BLaER1 (cell line): ENCODE data around the gene ZNF532.
"Not testable (repeated sequence)": the region's sequence is repeated elsewhere in the genome, so short reads cannot be mapped to it uniquely, and the experiment has no call there.

ENCODE experiments used
- H3K27ac ChIP-seq: shearing (Covaris generic); formaldehyde crosslinking; 2 replicates; pipeline ENCODE4 v1.8.1; 2022
- H3K27me3 ChIP-seq: shearing (Covaris generic); formaldehyde crosslinking; 2 replicates; pipeline ENCODE4 v1.8.1; 2022
- H3K36me3 ChIP-seq: shearing (Covaris generic); formaldehyde crosslinking; 2 replicates; pipeline ENCODE4 v1.8.1; 2022
- H3K4me1 ChIP-seq: shearing (Covaris generic); formaldehyde crosslinking; 2 replicates; pipeline ENCODE4 v1.8.1; 2022
- H3K4me2 ChIP-seq: shearing (Covaris generic); formaldehyde crosslinking; 2 replicates; pipeline ENCODE4 v1.8.1; 2022
- H3K4me3 ChIP-seq: shearing (Covaris generic); formaldehyde crosslinking; 2 replicates; pipeline ENCODE4 v1.8.1; 2022
- H3K9ac ChIP-seq: shearing (Covaris generic); formaldehyde crosslinking; 2 replicates; pipeline ENCODE4 v1.8.1; 2022
- H3K9me3 ChIP-seq: shearing (Covaris generic); formaldehyde crosslinking; 2 replicates; pipeline ENCODE4 v1.8.1; 2022
- H4K20me1 ChIP-seq: shearing (Covaris generic); formaldehyde crosslinking; 2 replicates; pipeline ENCODE4 v1.8.1; 2022
- Cebpa-rat ChIP-seq: shearing (Covaris generic); IDR thresholded peaks from 2 replicates; pipeline ENCODE4 v1.8.1; 2022

Gene ZNF532

GRCh38 chr18:58828399-58829121, 36.1 kb upstream of the ZNF532 start:
- no peaks in the 10 kb centered on the region for H3K36me3 ChIP-seq
- 0 out of 2 replicates have a peak, but pooled peaks cover 9% of the 10 kb centered on the region for H3K9me3 ChIP-seq
- H3K27me3 ChIP-seq: no peaks in the 10 kb centered on the region
- no peak for TF ChIP-seq Cebpa-rat
- H3K9ac ChIP-seq: no peak overlapping the region
- H3K4me1 ChIP-seq: peaks cover 8% of the 10 kb centered on the region
- no peak overlapping the region for H3K4me3 ChIP-seq
- no peaks in the 10 kb centered on the region for H4K20me1 ChIP-seq
- H3K4me2 ChIP-seq: no peak overlapping the region
- H3K27ac ChIP-seq: no peak overlapping the region

GRCh38 chr18:58829263-58829662, 35.4 kb upstream of the ZNF532 start:
- H3K27me3 ChIP-seq: no peaks in the 10 kb centered on the region
- H3K9me3 ChIP-seq: 0 out of 2 replicates have a peak, but pooled peaks cover 9% of the 10 kb centered on the region
- no peak overlapping the region for H3K9ac ChIP-seq
- H4K20me1 ChIP-seq: no peaks in the 10 kb centered on the region
- H3K27ac ChIP-seq: no peak overlapping the region
- H3K4me2 ChIP-seq: no peak overlapping the region
- no peaks in the 10 kb centered on the region for H3K36me3 ChIP-seq
- H3K4me3 ChIP-seq: no peak overlapping the region
- H3K4me1 ChIP-seq: peaks cover 8% of the 10 kb centered on the region
- TF ChIP-seq Cebpa-rat: no peak

DNA sequence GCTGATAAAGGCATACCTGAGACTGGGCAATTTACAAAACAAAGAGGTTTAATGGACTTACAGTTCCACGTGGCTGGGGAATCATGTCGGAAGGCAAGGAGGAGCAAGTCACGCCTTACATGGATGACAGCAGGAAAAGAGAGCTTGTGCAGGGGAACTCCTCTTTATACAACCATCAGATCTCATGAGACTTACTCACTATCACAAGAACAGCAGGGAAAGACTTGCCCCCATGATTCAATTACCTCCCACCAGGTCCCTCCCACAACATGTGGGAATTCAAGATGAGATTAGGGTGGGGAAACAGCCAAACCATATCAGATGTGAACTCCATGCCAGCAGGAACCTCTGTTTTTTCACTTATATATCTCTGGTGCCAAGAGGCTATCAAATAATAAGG, 34.8 kb upstream of the ZNF532 start:
- H3K36me3 ChIP-seq, H3K4me3 ChIP-seq, H3K9ac ChIP-seq, H3K4me1 ChIP-seq, H3K27ac ChIP-seq, H3K27me3 ChIP-seq, H3K9me3 ChIP-seq, H4K20me1 ChIP-seq, H3K4me2 ChIP-seq: not testable (repeated sequence)

DNA sequence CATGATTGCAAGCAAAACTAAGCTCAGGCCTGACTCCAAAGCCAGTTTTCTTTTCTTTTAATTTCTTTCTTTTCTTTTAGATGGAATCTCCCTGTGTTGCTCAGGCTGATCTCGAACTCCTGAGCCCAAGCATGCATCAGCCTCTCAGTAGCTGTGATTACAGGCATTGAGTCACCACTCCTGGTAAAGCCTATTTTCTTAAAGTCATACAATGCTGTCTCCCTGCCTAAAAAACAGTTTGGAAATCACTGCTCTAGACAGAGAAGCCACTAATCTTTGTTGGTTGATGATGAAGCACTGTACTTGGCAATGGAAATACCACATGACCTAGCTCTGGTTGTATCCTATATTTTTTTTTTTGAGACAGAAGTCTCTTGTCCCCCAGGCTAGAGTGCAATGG, 33.1 kb upstream of the ZNF532 start:
- Histone ChIP-seq H3K4me1 (peaks cover 8% of the 10 kb centered on the region), H3K4me2 (no peak overlapping the region), H4K20me1 (no peaks in the 10 kb centered on the region), H3K4me3 (no peak overlapping the region), H3K27me3 (no peaks in the 10 kb centered on the region), H3K9me3 (0 out of 2 replicates have a peak, but pooled peaks cover 9% of the 10 kb centered on the region), H3K36me3 (no peaks in the 10 kb centered on the region), H3K27ac (no peak overlapping the region), H3K9ac (no peak overlapping the region)
- no peak for TF ChIP-seq Cebpa-rat

DNA sequence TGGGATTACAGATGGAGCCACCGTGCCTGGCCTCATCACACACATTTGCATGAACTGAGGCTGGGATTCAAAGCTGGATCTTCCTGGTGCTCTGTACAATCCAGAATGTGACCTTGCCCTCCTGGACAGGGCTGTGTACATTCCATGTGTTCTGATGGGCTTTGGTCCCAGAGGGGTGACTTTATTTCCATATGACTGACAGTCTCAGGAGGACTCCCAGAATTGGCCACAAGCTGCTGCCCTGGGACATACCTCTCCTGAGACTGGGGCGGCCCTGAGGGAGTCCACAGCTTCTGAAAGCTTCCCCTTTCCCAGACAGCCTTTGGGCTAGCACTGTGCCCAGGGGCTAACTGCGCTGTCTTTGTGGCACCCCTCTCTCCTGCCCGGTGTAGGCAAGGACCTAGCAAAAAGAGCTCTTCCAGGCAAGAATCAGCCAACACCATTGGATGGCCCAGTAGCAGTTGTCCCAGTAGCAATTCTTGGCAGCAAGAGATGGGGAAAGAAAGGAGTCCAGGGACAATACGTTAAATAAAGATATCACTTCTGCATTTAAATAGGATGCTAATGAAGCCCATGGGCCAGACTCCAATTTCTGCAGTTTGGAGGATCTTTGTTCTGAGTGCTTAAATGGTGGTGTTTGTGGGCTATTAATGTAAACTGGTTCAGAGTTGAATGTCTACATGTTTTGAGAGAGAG, 26.4 kb upstream of the ZNF532 start:
- H3K4me3 ChIP-seq: no peak overlapping the region
- no peak overlapping the region for H3K4me2 ChIP-seq
- H3K4me1 ChIP-seq: no peaks in the 10 kb centered on the region
- H3K27me3 ChIP-seq: no peaks in the 10 kb centered on the region
- H4K20me1 ChIP-seq: no peaks in the 10 kb centered on the region
- TF ChIP-seq Cebpa-rat: no peak
- no peak overlapping the region for H3K27ac ChIP-seq
- H3K9me3 ChIP-seq: no peaks in the 10 kb centered on the region
- H3K9ac ChIP-seq: no peak overlapping the region
- H3K36me3 ChIP-seq: no peaks in the 10 kb centered on the region

DNA sequence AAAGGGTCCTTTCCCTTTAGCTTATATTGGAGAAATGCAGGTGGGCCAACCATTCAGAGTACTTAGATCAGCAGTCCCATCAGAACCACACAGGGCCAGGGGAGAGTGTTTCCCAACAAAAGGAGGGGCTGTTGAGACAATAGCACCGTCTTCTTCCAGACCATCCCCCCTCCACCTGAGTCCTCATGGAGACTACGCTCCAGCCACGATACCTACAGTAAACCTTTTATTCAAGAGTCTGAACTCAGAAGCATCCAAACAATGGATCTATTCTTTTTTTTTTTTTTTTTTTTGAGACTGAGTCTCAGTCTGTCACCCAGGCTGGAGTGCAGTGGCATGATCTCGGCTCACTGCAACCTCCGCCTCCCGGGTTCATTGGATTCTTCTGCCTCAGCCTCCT, 25.7 kb upstream of the ZNF532 start:
- Histone ChIP-seq H4K20me1 (no peaks in the 10 kb centered on the region), H3K27ac (no peak overlapping the region), H3K9me3 (no peaks in the 10 kb centered on the region), H3K36me3 (no peaks in the 10 kb centered on the region), H3K27me3 (no peaks in the 10 kb centered on the region), H3K4me1 (no peaks in the 10 kb centered on the region), H3K4me2 (no peak overlapping the region), H3K9ac (no peak overlapping the region), H3K4me3 (no peak overlapping the region)
- no peak for TF ChIP-seq Cebpa-rat

GRCh38 chr18:58842978-58843687, 21.5 kb upstream of the ZNF532 start:
- no peak overlapping the region for H3K4me3 ChIP-seq
- peaks cover 12% of the 10 kb centered on the region for H3K4me1 ChIP-seq

DNA sequence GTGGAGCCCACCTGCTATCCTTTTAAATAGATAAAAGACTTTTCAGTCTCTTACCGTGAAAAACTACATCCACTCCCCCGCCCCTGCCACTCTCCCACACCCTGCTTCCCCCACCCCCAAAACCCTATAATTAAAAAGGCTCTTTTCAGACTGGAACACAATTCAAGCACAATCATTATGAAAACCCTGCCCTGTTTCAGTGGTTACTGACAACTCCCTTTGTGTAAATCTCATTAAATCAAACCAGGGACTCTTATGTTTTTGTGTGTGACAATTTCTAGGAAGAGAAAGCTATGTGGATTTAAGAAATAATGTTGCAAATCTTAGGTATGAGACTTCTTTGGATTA, 21.0 kb upstream of the ZNF532 start:
- Histone ChIP-seq H3K9ac (no peak overlapping the region), H3K9me3 (peaks cover 15% of the 10 kb centered on the region), H3K27ac (no peak overlapping the region), H3K27me3 (no peaks in the 10 kb centered on the region), H3K36me3 (no peaks in the 10 kb centered on the region), H4K20me1 (no peaks in the 10 kb centered on the region), H3K4me1 (peaks cover 14% of the 10 kb centered on the region), H3K4me3 (no peak overlapping the region), H3K4me2 (no peak overlapping the region)
- no peak for TF ChIP-seq Cebpa-rat

More at GRCh38 chr18:58842978-58843687, 21.5 kb upstream of the ZNF532 start:
- Histone ChIP-seq H3K36me3 (no peaks in the 10 kb centered on the region), H4K20me1 (no peaks in the 10 kb centered on the region), H3K27ac (no peak overlapping the region), H3K4me2 (no peak overlapping the region), H3K27me3 (no peaks in the 10 kb centered on the region), H3K9ac (no peak overlapping the region), H3K9me3 (peaks cover 12% of the 10 kb centered on the region)
- TF ChIP-seq Cebpa-rat: no peak

GRCh38 chr18:58844871-58845270, 19.8 kb upstream of the ZNF532 start:
- H3K27me3 ChIP-seq: no peaks in the 10 kb centered on the region
- H3K27ac ChIP-seq: no peak overlapping the region
- peaks cover 15% of the 10 kb centered on the region for H3K9me3 ChIP-seq
- TF ChIP-seq Cebpa-rat: no peak
- H3K4me2 ChIP-seq: no peak overlapping the region
- H4K20me1 ChIP-seq: no peaks in the 10 kb centered on the region
- H3K4me1 ChIP-seq: peaks cover 14% of the 10 kb centered on the region
- no peak overlapping the region for H3K9ac ChIP-seq
- no peak overlapping the region for H3K4me3 ChIP-seq
- no peaks in the 10 kb centered on the region for H3K36me3 ChIP-seq
